CD4-positive, alpha-beta T cell treated with Interleukin-2 at 100 ng/mL for 4 hours (primary cell): Measurements from ENCODE around the gene RNF175.
"Not testable (repeated sequence)": the region's sequence is repeated elsewhere in the genome, so short reads cannot be mapped to it uniquely, and the experiment has no call there.

Experiments used
- DNase-seq: peaks from one replicate; pipeline ENCODE4 v3.0.0-alpha.2; 2020; ENCODE audit warnings: low spot score

Gene RNF175

DNA sequence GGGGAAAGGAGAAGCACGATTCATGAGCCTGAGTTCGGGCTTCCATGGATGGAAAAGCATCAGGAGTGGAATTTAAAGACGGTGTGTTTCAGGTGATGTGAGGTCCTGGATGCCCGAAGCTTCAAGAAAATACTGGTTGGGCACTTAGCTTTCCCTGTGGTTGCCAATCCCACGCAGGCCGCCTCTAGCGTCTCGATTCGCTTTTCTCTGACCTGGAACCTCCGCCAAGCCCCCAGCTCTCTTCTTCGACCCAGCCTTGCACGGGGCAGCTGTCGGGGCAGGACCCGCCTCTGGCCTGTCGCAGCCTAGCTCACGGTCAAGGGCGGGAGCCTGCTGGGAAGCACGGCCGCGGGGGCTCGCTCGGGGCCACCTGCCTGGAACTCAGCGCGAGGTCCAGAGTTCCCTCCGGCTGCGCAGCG, 76.1 kb downstream of the RNF175 start:
- no peak for DNase-seq

DNA sequence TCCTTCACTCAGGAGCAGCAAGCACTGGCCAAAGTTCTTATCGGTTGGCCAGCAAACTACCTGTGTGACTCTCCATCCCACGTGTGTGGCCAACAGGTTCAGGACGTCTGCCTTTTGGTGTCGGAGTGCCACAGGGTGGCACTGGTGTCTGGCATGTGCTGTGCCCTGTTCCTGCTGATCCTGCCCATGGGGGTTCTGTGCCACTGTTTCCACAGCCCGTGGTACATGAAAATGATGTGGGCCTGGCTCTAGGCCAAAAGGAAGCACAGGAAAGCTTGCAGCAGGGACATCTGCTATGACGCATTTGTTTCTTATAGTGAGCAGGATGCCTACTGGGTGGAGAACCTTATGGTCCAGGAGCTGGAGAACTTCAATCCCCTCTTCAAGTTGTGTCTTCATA, 80.3 kb downstream of the RNF175 start:
- no peak for DNase-seq

DNA sequence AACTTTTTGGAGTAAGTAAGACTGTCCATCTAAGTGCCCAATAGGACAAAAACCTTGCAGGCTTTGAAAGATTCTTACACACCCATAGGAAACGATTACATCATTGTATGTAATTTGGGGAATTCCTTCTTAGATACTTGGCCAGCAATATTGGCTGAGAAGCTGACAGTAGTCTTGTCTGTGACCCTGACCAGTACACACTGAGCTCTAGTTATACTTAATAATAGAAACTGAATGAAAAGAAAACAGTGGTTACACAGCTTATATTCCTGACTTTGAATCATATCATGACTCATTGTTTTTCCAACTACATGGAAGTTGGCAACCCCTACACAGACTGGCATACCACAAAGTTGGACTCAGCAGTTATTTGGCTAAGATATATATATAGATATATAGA, 82.8 kb downstream of the RNF175 start:
- no peak for DNase-seq

DNA sequence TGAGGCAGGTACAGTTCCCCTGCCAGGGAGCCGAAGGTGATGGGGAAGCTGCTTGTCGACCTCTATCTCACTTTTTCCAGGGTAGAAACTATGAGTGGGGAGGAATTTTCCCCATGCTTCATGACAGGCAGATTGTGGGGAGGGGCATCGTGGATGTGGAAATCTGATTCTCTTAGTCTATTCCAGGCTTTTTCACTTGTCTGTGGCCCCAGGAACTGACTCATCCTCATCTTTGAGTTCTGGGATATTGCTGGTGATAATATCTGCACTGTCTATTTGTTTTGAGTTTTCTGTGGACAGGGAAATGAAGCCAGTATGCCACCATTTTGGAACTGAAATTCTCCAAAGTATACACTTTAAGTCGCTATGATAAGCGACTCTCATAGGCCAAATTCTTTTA, 83.3 kb downstream of the RNF175 start:
- no peak for DNase-seq

DNA sequence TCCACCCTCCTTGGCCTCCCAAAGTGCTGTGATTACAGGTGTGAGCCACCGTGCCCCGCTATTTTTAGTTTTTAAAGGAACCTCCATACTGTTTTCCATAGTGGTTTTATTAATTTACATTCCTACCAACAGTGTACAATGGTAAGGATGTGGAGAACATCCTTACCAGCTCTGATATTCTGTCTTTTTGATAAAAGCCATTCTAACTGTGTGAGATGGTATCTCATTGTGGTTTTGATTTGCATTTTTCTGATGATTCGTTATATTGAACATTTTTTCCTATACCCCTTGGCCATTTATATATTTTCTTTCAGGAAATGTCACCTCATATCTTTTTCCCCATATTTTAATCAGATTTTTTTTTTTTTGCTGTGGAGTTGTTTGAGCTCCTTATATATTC, 90.0 kb downstream of the RNF175 start:
- no peak for DNase-seq

DNA sequence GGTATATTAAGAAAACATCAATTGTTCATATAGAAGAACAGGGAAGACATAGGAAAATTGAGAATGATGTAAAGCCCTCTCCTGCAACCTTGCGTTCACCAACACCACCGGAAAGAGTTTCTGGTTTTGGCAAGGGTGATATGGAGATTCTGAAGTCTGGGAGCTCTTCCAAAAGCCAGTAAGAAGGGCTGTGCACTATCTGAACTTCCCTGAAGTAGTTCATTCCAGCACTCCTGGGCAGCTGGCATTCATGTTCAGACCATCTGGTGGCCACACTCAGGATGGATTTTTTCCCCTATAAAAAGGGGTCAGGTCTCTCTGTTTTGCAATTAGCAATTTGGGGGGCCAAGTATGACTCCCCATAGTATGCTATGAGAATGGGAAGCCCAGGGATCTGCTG, 91.2 kb downstream of the RNF175 start:
- no peak for DNase-seq

DNA sequence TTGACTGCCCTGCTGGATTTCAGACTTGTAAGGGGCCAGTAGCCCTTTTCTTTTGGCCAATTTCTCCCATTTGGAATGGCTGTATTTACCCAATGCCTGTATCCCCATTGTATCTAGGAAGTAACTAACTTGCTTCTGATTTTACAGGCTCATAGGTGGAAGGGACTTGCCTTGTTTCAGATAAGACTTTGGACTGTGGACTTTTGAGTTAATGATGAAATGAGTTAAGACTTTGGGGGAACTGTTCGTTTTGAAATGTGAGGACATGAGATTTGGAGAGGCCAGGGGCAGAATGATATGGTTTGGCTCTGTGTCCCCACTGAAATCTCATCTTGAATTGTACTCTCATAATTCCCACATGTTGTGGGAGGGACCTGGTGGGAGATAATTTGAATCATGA, 93.3 kb downstream of the RNF175 start:
- not testable (repeated sequence) for DNase-seq

DNA sequence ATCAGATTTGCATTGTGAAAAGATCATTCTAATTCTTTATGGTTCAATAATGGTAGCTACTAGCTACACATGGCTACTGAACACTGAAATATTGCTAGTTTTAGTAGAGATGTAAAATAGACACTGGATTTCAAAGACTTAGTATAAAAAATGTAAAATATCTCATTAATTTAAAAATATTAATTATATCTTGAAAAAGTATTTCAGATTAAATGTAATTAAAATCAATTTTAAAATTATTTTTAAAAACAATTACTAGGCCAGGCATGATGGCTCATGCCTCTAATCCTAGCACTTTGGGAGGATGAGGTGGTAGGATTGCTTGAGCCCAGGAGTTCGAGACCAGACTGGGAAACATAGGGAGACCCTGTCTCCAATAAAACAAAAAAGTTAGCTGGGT, 96.2 kb downstream of the RNF175 start:
- no peak for DNase-seq

DNA sequence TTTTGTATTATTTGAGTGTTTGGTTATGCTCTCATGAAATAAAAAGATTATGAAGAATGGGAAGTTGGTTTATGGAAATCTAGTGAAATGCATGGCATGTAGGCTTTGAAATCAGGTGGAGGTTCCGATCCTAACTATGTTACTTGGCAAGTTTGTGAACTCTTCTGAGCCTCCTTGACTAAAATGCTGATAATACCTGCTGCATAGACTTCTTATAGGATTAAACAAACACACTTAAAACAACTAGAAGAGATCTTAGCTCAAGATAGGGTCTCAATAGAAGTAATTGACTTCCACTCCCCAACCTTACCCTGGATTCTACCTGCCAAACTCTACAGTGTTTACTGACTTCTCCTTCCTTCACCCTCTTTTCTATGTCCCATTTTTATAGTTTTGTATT, 97.9 kb downstream of the RNF175 start:
- no peak for DNase-seq

DNA sequence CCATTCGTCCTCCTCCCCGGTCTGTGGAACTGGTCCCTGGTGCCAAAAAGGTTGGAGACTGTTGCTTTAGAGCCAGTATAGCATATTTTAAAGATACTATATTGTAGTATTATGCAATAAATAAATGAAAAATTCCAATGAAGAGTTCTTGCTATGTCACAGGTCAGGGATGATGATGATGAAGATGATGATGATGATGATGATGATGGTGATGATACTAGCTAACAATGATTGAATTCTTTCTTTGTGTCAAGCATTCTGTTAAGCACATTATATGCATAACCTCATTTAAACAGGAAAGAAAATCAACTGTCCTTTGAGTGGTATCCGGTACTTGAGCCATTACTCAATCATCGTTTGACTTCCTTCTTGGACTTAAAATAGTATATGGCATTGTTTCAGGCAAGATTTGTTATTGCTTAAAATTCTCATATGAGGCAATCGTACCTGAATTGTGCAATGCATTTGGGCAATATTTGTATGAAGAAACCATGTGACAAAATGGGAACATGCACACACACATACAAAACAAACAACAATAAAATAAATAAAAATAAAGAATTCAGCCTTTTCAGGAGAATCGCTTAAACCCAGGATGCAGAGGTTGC, 98.5 kb downstream of the RNF175 start:
- DNase-seq = no peak
